Endodermal cell (in vitro differentiated cells): ENCODE measurements around the gene PDE4D. TPM values are rescaled to one million over a fixed set of nuclear protein-coding genes. Genes with fewer than 3 reads are reported as not detected.

Experiments used
- DNase-seq: peaks from one replicate; pipeline ENCODE4 v3.0.0-alpha.2; 2017
- H3K27ac ChIP-seq: 2 replicates; pipeline ENCODE4 v1.5.1; 2013; ENCODE audit warnings: mild to moderate bottlenecking, low read depth, low read length, moderate library complexity
- H3K27me3 ChIP-seq: 2 replicates; pipeline ENCODE4 v1.6.1; 2013; ENCODE audit warnings: mild to moderate bottlenecking, low read length, moderate library complexity; ENCODE audit not compliant: insufficient read depth, control insufficient read depth, poor library complexity, severe bottlenecking
- H3K36me3 ChIP-seq: 2 replicates; pipeline ENCODE4 v1.7.0; 2013; ENCODE audit warnings: mild to moderate bottlenecking, low read length, moderate library complexity; ENCODE audit not compliant: control insufficient read depth, insufficient read depth
- H3K4me1 ChIP-seq: one replicate; pipeline ENCODE4 v1.7.0; 2013; ENCODE audit warnings: low read length; ENCODE audit not compliant: control insufficient read depth, insufficient read depth
- H3K4me3 ChIP-seq: 2 replicates; pipeline ENCODE4 v1.5.1; 2013; ENCODE audit warnings: mild to moderate bottlenecking, low read length, moderate library complexity
- H3K9ac ChIP-seq: 2 replicates; pipeline ENCODE4 v1.6.1; 2013; ENCODE audit warnings: mild to moderate bottlenecking, low read length, moderate library complexity; ENCODE audit not compliant: poor library complexity, severe bottlenecking; ENCODE audit errors: extremely low read depth
- H3K9me3 ChIP-seq: 2 replicates; pipeline ENCODE4 v1.6.1; 2013; ENCODE audit warnings: mild to moderate bottlenecking, low read length, moderate library complexity; ENCODE audit not compliant: control insufficient read depth
- H3K27ac Mint-ChIP-seq: 2 replicates; pipeline ENCODE4 v1.8.0; 2020; ENCODE audit warnings: mixed read lengths
- H3K27me3 Mint-ChIP-seq: 2 replicates; pipeline ENCODE4 v1.8.0; 2021; ENCODE audit warnings: mild to moderate bottlenecking, mixed read lengths; ENCODE audit not compliant: insufficient read depth
- H3K36me3 Mint-ChIP-seq: 2 replicates; pipeline ENCODE4 v1.8.0; 2020; ENCODE audit warnings: low read depth, mixed read lengths
- H3K4me1 Mint-ChIP-seq: 2 replicates; pipeline ENCODE4 v1.8.0; 2020; ENCODE audit warnings: mixed read lengths
- H3K4me3 Mint-ChIP-seq: 2 replicates; pipeline ENCODE4 v1.8.0; 2020; ENCODE audit warnings: mild to moderate bottlenecking, moderate library complexity, mixed read lengths
- H3K9me3 Mint-ChIP-seq: 2 replicates; pipeline ENCODE4 v1.8.0; 2020; ENCODE audit warnings: mild to moderate bottlenecking, mixed read lengths
- CTCF ChIP-seq: fragments of 200-600 bp; sonication (generic); conservative IDR thresholded peaks from 2 replicates; pipeline ENCODE4 v1.5.0; 2021; ENCODE audit warnings: antibody characterized with exemption, mild to moderate bottlenecking
- WGBS, 2 experiments: methylation state at CpG; one replicate each; pipeline versions ENCODE4 v1.1.5 to v1.1.7; 2013; ENCODE audit warnings: missing lambda C conversion rate in 2 of 2, mixed read lengths in 1 of 2; ENCODE audit not compliant: insufficient coverage in 1 of 2, insufficient read length in 1 of 2; 5-methylcytosine and 5-hydroxymethylcytosine counted together
- total RNA-seq, 2 donors: library from RNA; stranded (reverse); fragmentation: NEBNext Ultra II Directional in 1 of 2; extraction: Animal tissue kit (Norgen Biotek cat#: 25700) in 1 of 2; gene quantifications; 2 replicates in 1 of 2; 3 replicates in 1 of 2; pipeline ENCODE4 v1.2.1, GENCODE V29; 2021

PDE4D gene
- total RNA-seq, 2 donors from 2014 or later = 9.2 to 11.4 TPM

DNA sequence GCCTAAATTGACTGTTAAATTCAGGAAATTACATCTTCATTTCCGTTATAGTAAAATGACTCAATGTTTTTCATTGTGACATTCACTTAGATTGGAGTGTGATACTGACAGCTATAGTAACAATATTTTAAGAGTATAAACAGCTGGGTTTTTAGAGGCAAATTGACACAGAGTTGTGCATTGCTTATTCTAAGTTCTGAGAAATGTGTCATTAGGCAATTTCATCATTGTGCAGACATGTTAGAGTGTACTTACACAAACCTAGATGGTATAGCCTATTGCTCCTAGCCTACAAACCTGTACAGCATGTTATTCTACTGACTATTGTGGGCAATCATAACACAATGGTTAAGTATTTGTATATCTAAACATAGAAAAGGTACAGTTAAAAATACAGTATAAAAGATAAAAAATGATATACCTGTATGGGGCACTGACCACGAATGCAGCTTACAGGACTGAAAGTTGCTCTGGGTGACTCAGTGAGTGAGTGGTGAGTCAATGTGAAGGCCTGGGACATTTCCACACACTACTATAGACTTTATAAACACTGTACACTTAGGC lies 132.7 kb downstream of the PDE4D start:
- DNase-seq = no peak
- H3K4me1 ChIP-seq = no peaks in the 10 kb centered on the region
- no peak overlapping the region for H3K4me3 Mint-ChIP-seq
- no peak for TF ChIP-seq CTCF
- H3K4me1 Mint-ChIP-seq = no peaks in the 10 kb centered on the region
- no peaks in the 10 kb centered on the region for H3K36me3 ChIP-seq
- no peaks in the 10 kb centered on the region for H3K9me3 Mint-ChIP-seq
- H3K27me3 ChIP-seq = no peaks in the 10 kb centered on the region
- H3K9ac ChIP-seq = no peak overlapping the region
- no peak overlapping the region for H3K27ac ChIP-seq
- 100% methylated on average over 2 of the region's 2 CpGs; no CpG with 5 or more reads in 1 of the 2 experiments for WGBS, 2 experiments
- H3K27ac Mint-ChIP-seq = no peak overlapping the region
- H3K4me3 ChIP-seq = no peak overlapping the region
- peaks cover 2% of the 10 kb centered on the region for H3K27me3 Mint-ChIP-seq
- no peaks in the 10 kb centered on the region for H3K9me3 ChIP-seq
- H3K36me3 Mint-ChIP-seq = no peaks in the 10 kb centered on the region

- H3K9ac ChIP-seq = no peak overlapping the region
- H3K36me3 ChIP-seq = no peaks in the 10 kb centered on the region
- Mint-ChIP-seq H3K4me3 (no peak overlapping the region), H3K27me3 (no peaks in the 10 kb centered on the region), H3K9me3 (no peaks in the 10 kb centered on the region), H3K4me1 (no peaks in the 10 kb centered on the region), H3K36me3 (no peaks in the 10 kb centered on the region), H3K27ac (no peak overlapping the region)
- H3K27ac ChIP-seq = no peak overlapping the region
- H3K4me1 ChIP-seq = no peaks in the 10 kb centered on the region
- no peaks in the 10 kb centered on the region for H3K9me3 ChIP-seq
- DNase-seq = peak; percentile 61
- 90 to 92% methylated on average over 4 of the region's 4 CpGs for WGBS, 2 experiments
- H3K27me3 ChIP-seq = no peaks in the 10 kb centered on the region
- TF ChIP-seq CTCF = no peak
- no peak overlapping the region for H3K4me3 ChIP-seq
Measured at GRCh38 chr5:59759600-59760351, 133.8 kb downstream of the PDE4D start.

DNA sequence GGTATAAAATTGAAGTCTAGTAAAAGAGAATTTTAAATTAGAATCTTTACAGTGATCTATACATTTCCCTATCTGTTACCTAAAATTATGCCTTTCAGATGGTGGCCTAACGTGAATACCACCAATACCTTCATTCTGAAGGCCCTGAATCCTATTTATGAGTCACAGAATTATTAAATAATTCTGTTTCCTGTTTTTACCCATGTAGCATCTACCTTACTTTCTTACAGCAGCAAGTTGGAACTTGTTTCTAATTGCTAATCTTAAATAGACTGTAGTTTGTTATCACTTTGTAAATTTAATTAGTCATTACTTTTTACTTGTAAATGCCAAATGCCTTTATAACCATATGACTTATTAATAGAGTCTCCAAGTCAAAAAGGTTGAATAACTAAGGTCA lies 135.0 kb downstream of the PDE4D start:
- H3K4me1 Mint-ChIP-seq = no peaks in the 10 kb centered on the region
- no peaks in the 10 kb centered on the region for H3K9me3 Mint-ChIP-seq
- no peak overlapping the region for H3K4me3 ChIP-seq
- H3K36me3 ChIP-seq = no peaks in the 10 kb centered on the region
- H3K36me3 Mint-ChIP-seq = no peaks in the 10 kb centered on the region
- H3K9ac ChIP-seq = no peak overlapping the region
- no peak for TF ChIP-seq CTCF
- no peak for DNase-seq
- H3K9me3 ChIP-seq = no peaks in the 10 kb centered on the region
- H3K27ac ChIP-seq = no peak overlapping the region
- H3K4me1 ChIP-seq = no peaks in the 10 kb centered on the region
- H3K27me3 Mint-ChIP-seq = peaks cover 2% of the 10 kb centered on the region
- H3K27ac Mint-ChIP-seq = no peak overlapping the region
- no peak overlapping the region for H3K4me3 Mint-ChIP-seq
- WGBS, 2 experiments = 88 to 100% methylated on average over 1 of the region's 1 CpG
- H3K27me3 ChIP-seq = no peaks in the 10 kb centered on the region
